ENCODE data around the gene IRF4.

DNA sequence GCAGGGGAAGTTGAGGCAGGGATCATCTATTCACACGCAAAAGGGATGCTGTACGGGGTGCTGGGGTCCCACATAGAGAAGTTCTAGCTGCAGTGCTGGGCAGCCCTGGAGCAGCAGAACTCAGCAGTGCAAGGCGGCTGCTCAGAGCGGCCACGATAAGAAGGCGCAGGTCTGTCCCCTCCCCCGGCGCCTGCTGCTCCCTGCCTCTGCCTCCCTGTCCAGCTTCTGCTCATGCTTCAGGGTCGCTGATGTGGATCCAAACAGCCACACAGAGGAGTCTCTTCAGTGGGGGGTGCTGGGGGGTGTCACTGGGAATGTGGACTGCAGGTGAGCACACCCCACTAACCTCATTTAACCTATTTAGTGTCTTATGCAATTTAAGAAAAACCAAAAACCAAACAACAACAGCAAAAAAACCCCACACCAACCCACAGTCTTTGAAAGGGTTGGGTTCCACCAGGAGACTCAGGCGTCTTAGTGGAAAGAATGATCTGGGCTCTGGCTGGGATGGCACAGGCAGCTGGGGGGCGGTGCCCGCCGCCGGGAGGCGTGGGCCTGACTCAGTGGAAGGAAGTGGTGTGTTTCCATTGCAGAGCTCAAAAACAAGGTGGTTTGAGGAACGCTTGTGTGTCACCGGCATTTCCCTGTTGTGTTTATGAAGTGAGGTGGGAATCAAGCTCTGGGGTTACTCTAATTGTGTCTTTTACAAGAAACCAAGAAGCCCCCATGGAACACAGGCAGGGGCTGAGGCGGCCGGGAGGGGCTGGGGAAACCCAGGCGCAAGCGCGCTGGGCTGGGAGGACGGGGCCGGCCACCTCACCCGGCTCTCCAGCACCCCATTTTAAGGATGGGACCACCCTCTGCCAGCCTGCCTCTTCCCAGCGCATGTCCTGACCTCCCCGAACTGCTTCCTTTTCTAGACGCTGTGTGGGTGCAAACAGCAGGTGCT lies 55.1 kb downstream of the IRF4 start:
- TF ChIP-seq CTCF (IDR thresholded peaks at IDR 0.05) (no peak), TEAD4 (IDR thresholded peaks at IDR 0.05; ENCODE audit: borderline replicate concordance, insufficient read depth) (no peak), TCF12 (IDR thresholded peaks at IDR 0.05) (no peak), MXI1 (IDR thresholded peaks at IDR 0.05; ENCODE audit: low read depth, low read length) (no peak)

All from SK-N-SH (cell line).